HG02571 (cell line): ENCODE data around the gene TOMM22.
A peak's percentile ranks its signal among the peaks of the same experiment; 100 is the strongest.
"Not testable (repeated sequence)": the region's sequence is repeated elsewhere in the genome, so short reads cannot be mapped to it uniquely, and the experiment has no call there.

Experiments used
- ATAC-seq: cut with Tn5 transposase; IDR thresholded peaks from one replicate; pipeline ENCODE4 v1.9.1; 2021; ENCODE audit warnings: mild to moderate bottlenecking, moderate library complexity; ENCODE audit not compliant: unreplicated experiment

TOMM22 gene

GRCh38 chr22:38681582-38682335 lies at the start of gene TOMM22:
TSS of gene TOMM22 (plus strand) at chr22:38681957. CDS start at chr22:38681979, 22 bp downstream.
- peak; percentile 92 for ATAC-seq

- ATAC-seq = no peak
These were observed 49.2 kb upstream of the TOMM22 start for GRCh38 chr22:38632528-38632927.

GRCh38 chr22:38638216-38638615 lies 43.5 kb upstream of the TOMM22 start:
- no peak for ATAC-seq

- no peak for ATAC-seq
These were observed 43.0 kb upstream of the TOMM22 start for GRCh38 chr22:38638728-38639127.

- no peak for ATAC-seq
These were observed 40.2 kb upstream of the TOMM22 start for GRCh38 chr22:38641476-38642040.

GRCh38 chr22:38644245-38644644 lies 37.5 kb upstream of the TOMM22 start:
- ATAC-seq = not testable (repeated sequence)

- no peak for ATAC-seq
These were observed 36.3 kb upstream of the TOMM22 start for GRCh38 chr22:38645430-38645829.

GRCh38 chr22:38649841-38650522 lies 31.8 kb upstream of the TOMM22 start:
- ATAC-seq = no peak

- ATAC-seq = no peak
These were observed 28.9 kb upstream of the TOMM22 start for GRCh38 chr22:38652859-38653258.

GRCh38 chr22:38653741-38654140 lies 28.0 kb upstream of the TOMM22 start:
- ATAC-seq = no peak

GRCh38 chr22:38655519-38656255 lies 26.1 kb upstream of the TOMM22 start:
- ATAC-seq = no peak

GRCh38 chr22:38656256-38657044 lies 25.3 kb upstream of the TOMM22 start, which contains the start of the genes CBY1 and FAM227A:
TSS of gene CBY1 (plus strand) at chr22:38656638. CDS start at chr22:38668055, 11,417 bp downstream.
TSS of gene FAM227A (minus strand) at chr22:38656392. CDS start at chr22:38650168, 6,224 bp downstream.
- peak; percentile 64 for ATAC-seq

- ATAC-seq = peak; percentile 41
These were observed 24.5 kb upstream of the TOMM22 start for GRCh38 chr22:38657045-38657909.

GRCh38 chr22:38674888-38675287 lies 6.9 kb upstream of the TOMM22 start:
- no peak for ATAC-seq

GRCh38 chr22:38675833-38676232 lies 5.9 kb upstream of the TOMM22 start:
- no peak for ATAC-seq

- ATAC-seq = no peak
These were observed 3.1 kb downstream of the TOMM22 start for GRCh38 chr22:38684895-38685294.

- ATAC-seq = no peak
These were observed 4.0 kb downstream of the TOMM22 start for GRCh38 chr22:38685761-38686160.

- no peak for ATAC-seq
These were observed 7.9 kb downstream of the TOMM22 start for GRCh38 chr22:38689651-38690050.

GRCh38 chr22:38694049-38694448 lies 12.3 kb downstream of the TOMM22 start:
- ATAC-seq = no peak
